ENCODE results near the gene ATG9A. TPM values are rescaled to one million over a fixed set of nuclear protein-coding genes. Genes with fewer than 3 reads are reported as not detected.

The ATG9A gene
- polyA plus RNA-seq, 1 experiment: 84.3 TPM

DNA sequence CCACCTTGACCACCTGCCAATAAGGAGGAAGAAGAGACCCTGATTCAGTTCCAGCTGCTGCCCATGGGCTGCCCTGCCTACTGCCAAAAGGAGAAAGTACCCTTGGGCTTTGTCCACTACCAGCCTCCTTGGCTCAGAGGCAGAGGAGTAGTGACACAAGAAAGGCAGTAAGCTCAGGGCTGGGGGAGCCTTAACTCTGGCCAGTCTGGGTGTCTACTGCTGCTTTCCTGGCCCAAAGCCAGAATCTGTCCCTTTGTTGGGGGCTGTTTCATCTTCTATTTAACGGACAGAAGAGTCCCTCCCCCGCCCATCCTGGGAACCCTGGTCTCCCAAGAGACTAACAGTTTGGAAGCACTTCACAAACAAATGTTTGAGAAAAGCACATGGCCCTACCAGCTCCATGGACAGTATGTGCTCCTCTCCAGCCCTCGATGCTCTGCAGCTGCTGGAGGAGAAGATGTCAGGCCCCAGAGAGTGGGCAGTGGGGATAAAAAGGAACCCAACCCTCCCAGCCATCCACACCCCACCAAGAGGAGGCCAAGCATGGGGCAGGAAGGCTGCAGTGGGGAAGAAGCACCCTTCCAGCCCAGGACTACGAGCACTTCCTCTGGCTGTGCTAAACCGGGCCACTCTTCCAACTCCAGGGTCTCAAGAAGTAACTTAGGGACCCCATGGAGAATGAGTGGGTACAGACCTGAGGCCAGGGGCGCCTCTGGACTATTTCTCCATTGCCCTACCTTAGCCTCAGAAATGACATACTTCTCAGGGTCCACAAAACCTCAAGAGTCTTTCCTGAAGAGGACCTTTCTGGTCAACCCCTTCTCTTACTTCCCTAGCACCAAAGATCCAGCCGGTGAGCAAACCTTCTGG lies 1.2 kb downstream of the ATG9A start:
- CTCF ChIA-PET: interaction anchor here (0.6 to 2.4 kb wide), 4 partner anchors 49 to 302 kb away, joined by 3 to 15 read pairs (median 6); no protein-coding TSS in a partner anchor
- DNase-seq (ENCODE audit: low read depth, low spot score): no peak
- POLR2A ChIA-PET: interaction anchor here (0.9 to 2.0 kb wide), 6 partner anchors 10 to 67 kb away, joined by 3 to 12 read pairs (median 4); partner anchors contain the start of genes ABCB6 and DNAJB2
- Histone ChIP-seq H3K27ac (ENCODE audit: low read depth, low read length) (peak overlapping the region; percentile 47), H3K27me3 (ENCODE audit: control insufficient read depth, insufficient read depth, low read length) (no peaks in the 10 kb centered on the region), H3K4me3 (ENCODE audit: low read depth, low read length) (peak overlapping the region; percentile 71), H3K9me3 (ENCODE audit: control insufficient read depth, insufficient read depth, low read length) (no peaks in the 10 kb centered on the region; the same call in 1 of the 2 replicates)
- TF ChIP-seq CTCF (IDR thresholded peaks at IDR 0.05; ENCODE audit: low read depth, low read length): no peak

GRCh38 chr2:219225350-219225749 lies 4.1 kb downstream of the ATG9A start:
- Histone ChIP-seq H3K4me3 (ENCODE audit: low read depth, low read length) (no peak overlapping the region), H3K27me3 (ENCODE audit: control insufficient read depth, insufficient read depth, low read length) (no peaks in the 10 kb centered on the region), H3K9me3 (ENCODE audit: control insufficient read depth, insufficient read depth, low read length) (no peaks in the 10 kb centered on the region; the same call in 1 of the 2 replicates), H3K27ac (ENCODE audit: low read depth, low read length) (no peak overlapping the region)
- CTCF ChIA-PET: interaction anchor here (1.3 kb wide), 1 partner anchor 52 kb away, joined by 3 read pairs; no protein-coding TSS in a partner anchor
- TF ChIP-seq CTCF (IDR thresholded peaks at IDR 0.05; ENCODE audit: low read depth, low read length): no peak
- POLR2A ChIA-PET: no interaction called here
- no peak for DNase-seq (ENCODE audit: low read depth, low spot score)

GRCh38 chr2:219223831-219224610 lies 5.4 kb downstream of the ATG9A start:
- POLR2A ChIA-PET: no interaction called here
- no peak overlapping the region for H3K4me3 ChIP-seq (ENCODE audit: low read depth, low read length)
- no peak for DNase-seq (ENCODE audit: low read depth, low spot score)
- H3K27ac ChIP-seq (ENCODE audit: low read depth, low read length): no peak overlapping the region
- no peaks in the 10 kb centered on the region for H3K27me3 ChIP-seq (ENCODE audit: control insufficient read depth, insufficient read depth, low read length)
- CTCF ChIA-PET: interaction anchor here (1.3 kb wide), 1 partner anchor 54 kb away, joined by 3 read pairs; no protein-coding TSS in a partner anchor
- no peak for TF ChIP-seq CTCF (IDR thresholded peaks at IDR 0.05; ENCODE audit: low read depth, low read length)
- no peaks in the 10 kb centered on the region; the same call in 1 of the 2 replicates for H3K9me3 ChIP-seq (ENCODE audit: control insufficient read depth, insufficient read depth, low read length)

- no peaks in the 10 kb centered on the region; the same call in 1 of the 2 replicates for H3K9me3 ChIP-seq (ENCODE audit: control insufficient read depth, insufficient read depth, low read length)
- no peak overlapping the region for H3K27ac ChIP-seq (ENCODE audit: low read depth, low read length)
- ChIA-PET POLR2A (no interaction called here), CTCF (interaction anchor here (0.9 kb wide), 1 partner anchor 51 kb away, joined by 3 read pairs; no protein-coding TSS in a partner anchor)
- H3K4me3 ChIP-seq (ENCODE audit: low read depth, low read length): no peak overlapping the region
- TF ChIP-seq CTCF (IDR thresholded peaks at IDR 0.05; ENCODE audit: low read depth, low read length): no peak
- no peaks in the 10 kb centered on the region for H3K27me3 ChIP-seq (ENCODE audit: control insufficient read depth, insufficient read depth, low read length)
- no peak for DNase-seq (ENCODE audit: low read depth, low spot score)
These were observed 7.4 kb downstream of the ATG9A start for GRCh38 chr2:219221957-219222518.

Data from AG04450 (cell line).